ENCODE data around the gene GPS1.

Gene GPS1

DNA sequence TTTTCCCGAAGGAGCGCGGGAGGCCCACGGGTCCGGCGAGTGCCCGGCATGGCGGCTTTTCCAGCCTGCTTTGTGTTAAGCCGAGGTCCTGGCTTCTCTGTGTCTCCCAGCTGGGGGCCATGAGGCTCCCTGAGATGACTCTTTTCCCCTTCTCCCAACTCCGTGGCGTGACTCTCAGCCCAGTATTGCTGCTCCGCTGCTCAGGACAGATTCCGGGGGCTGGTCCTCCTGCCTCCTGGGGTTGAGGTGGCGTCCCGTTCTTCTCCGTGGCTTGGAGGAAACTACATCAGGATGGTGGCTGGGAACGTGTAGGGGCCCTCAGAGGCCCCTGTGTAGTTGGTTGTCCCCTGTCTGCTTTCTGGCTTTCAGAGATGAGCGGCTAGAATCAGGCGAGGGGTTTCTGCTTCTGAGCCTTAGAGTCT, 951 bp downstream of the GPS1 start:
- no peak for DNase-seq (ENCODE audit: low read depth)
- TF ChIP-seq, protein P1, sequence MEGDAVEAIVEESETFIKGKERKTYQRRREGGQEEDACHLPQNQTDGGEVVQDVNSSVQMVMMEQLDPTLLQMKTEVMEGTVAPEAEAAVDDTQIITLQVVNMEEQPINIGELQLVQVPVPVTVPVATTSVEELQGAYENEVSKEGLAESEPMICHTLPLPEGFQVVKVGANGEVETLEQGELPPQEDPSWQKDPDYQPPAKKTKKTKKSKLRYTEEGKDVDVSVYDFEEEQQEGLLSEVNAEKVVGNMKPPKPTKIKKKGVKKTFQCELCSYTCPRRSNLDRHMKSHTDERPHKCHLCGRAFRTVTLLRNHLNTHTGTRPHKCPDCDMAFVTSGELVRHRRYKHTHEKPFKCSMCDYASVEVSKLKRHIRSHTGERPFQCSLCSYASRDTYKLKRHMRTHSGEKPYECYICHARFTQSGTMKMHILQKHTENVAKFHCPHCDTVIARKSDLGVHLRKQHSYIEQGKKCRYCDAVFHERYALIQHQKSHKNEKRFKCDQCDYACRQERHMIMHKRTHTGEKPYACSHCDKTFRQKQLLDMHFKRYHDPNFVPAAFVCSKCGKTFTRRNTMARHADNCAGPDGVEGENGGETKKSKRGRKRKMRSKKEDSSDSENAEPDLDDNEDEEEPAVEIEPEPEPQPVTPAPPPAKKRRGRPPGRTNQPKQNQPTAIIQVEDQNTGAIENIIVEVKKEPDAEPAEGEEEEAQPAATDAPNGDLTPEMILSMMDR (IDR thresholded peaks at IDR 0.05; ENCODE audit: low read length, missing control alignments) = no peak
- H3K4me3 ChIP-seq (replicated peaks; ENCODE audit: low read depth, low read length) = peak overlapping the region; percentile 77

DNA sequence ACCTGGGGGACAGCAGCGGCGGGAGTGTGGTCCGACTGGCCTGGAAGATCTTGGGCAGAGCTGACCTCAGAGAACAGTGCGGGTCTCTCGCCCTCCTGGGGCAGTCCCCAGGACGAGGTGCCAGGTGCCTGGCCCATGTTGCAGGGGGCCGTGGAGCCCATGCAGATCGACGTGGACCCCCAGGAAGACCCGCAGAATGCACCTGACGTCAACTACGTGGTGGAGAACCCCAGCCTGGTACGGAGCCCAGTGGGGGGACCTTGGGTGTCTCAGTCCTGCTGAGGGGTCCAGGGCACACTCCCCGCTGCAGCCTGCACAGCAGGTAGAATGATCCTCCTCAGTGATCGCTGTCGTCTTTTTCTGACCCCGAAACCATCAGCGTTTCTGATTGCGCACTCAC, 1.4 kb downstream of the GPS1 start:
- DNase-seq (ENCODE audit: low read depth) = no peak
- TF ChIP-seq, protein P1 (IDR thresholded peaks at IDR 0.05; ENCODE audit: low read length, missing control alignments) = no peak
- peak overlapping the region; percentile 77 for H3K4me3 ChIP-seq (replicated peaks; ENCODE audit: low read depth, low read length)

DNA sequence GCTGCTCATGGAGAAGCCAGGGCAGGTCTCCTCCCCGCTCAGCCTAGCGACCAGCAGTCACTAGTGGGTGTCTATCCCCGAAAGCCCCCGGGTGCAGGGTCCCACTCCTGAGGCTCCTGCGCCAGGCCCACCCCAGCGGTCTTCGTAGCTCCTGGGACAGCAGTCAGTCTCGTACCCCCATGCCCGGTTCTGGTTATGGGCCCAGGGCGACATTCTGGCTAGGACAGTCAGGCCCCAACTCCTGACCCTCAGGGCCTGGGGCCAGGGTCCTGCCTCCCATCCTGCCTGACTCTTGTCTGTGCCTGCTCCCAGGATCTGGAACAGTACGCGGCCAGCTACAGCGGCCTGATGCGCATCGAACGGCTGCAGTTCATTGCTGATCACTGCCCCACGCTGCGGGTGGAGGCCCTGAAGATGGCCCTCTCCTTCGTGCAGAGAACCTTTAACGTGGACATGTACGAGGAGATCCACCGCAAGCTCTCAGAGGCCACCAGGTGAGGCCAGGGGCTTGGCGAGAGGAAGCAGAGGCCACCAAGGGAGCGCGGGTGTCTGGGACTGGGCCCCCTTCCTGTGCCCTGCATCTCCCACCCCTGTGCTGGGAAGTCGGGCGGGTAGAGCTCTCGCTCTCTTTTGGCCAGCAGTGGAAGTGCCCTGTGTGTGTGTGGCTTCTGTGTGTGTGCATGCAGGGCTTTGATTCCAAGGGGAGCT, 2.0 kb downstream of the GPS1 start:
- no peak for DNase-seq (ENCODE audit: low read depth)
- TF ChIP-seq, protein P1 (IDR thresholded peaks at IDR 0.05; ENCODE audit: low read length, missing control alignments) = no peak
- H3K4me3 ChIP-seq (replicated peaks; ENCODE audit: low read depth, low read length) = no peak overlapping the region

DNA sequence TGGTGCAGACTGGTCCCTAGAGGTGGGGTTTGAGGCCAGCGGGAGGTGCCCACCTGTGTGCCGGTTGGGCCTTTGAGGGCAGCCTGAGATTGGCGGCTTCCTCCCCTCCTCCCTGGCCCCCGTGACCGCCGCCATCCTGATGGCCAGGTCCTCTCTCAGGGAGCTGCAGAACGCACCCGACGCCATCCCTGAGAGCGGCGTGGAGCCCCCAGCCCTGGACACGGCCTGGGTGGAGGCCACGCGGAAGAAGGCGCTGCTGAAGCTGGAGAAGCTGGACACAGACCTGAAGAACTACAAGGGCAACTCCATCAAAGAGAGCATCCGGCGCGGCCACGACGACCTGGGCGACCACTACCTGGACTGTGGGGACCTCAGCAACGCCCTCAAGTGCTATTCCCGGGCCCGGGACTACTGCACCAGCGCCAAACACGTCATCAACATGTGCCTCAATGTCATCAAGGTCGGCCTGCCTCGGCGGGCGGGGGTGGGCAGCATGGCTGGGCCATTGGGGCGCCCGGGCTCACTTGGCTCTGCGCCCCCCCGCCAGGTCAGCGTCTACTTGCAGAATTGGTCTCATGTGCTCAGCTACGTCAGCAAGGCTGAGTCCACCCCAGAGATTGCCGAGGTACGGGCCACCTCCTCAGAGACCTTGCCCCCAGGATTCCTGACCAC, 2.8 kb downstream of the GPS1 start:
- DNase-seq (ENCODE audit: low read depth) = no peak

DNA sequence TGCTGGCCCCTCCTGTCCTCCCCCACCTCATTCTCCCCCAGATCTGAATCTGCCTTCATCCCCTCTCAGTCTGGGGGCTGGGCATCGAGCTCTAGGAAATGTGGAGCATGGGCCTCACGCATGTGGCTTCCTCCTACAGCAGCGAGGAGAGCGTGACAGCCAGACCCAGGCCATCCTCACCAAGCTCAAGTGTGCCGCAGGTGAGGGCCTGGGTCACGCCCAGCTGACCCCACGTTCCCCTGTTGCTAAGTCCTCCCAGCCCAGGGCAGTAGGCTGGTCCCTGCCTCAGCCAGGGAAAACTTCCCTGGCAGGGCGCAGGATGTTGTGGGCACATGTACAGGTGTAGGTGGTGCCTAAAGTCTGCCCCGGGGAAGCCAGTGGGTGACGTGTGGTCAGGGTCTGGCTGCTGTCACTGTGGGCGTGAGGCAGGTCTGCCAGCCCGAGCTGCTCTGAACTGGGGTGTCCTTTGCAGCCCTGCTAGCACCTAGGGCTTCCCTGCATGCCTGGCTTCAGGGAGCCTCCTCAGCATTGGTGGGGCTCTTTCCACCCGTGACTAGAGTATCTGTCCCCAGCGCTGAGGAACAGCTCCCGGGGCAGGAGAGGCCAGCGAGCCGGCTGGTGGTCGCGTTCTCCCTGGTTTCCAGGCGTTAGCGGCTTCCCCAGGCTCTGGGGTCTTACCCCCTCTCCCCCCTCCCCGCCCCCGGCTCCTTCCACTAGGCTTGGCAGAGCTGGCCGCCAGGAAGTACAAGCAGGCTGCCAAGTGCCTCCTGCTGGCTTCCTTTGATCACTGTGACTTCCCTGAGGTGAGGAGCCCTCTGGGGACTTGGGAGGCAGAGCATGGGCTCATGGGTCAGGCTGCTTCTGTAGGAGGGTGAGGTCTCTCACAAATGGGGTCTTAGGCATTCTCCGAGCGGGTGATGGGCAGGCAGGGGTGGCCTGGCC, 3.6 kb downstream of the GPS1 start:
- DNase-seq (ENCODE audit: low read depth) = no peak
- H3K4me3 ChIP-seq (replicated peaks; ENCODE audit: low read depth, low read length) = no peak overlapping the region
- TF ChIP-seq, protein P1 (IDR thresholded peaks at IDR 0.05; ENCODE audit: low read length, missing control alignments) = no peak

More for the DNA sequence above, 2.8 kb downstream of the GPS1 start:
- H3K4me3 ChIP-seq (replicated peaks; ENCODE audit: low read depth, low read length) = no peak overlapping the region
- TF ChIP-seq, protein P1 (IDR thresholded peaks at IDR 0.05; ENCODE audit: low read length, missing control alignments) = no peak

DNA sequence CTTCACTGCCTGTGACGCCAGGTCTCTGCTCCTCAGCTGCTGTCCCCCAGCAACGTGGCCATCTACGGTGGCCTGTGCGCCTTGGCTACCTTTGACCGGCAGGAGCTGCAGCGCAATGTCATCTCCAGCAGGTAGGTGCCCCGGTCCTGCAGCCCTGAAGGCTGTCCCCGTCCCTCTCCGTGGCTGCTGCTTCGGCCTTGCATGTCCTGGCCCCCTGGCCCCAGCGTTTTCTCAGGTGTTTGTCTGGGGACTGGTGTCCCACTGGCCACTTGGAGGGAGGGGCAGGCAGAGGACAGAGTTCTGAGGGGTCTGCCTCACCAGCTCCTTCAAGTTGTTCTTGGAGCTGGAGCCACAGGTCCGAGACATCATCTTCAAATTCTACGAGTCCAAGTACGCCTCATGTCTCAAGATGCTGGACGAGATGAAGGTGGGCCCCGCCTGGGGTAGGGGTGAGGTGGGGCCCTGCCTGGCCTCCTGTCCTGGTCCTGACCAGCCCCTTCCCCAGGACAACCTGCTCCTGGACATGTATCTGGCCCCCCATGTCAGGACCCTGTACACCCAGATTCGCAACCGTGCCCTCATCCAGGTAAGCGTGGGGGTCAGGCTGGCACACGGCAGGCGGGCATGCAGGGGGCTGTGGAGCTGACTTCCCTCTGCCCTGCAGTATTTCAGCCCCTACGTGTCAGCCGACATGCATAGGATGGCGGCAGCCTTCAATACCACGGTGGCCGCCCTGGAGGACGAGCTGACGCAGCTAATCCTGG, 4.4 kb downstream of the GPS1 start:
- DNase-seq (ENCODE audit: low read depth) = no peak
- no peak overlapping the region for H3K4me3 ChIP-seq (replicated peaks; ENCODE audit: low read depth, low read length)
- TF ChIP-seq, protein P1 (IDR thresholded peaks at IDR 0.05; ENCODE audit: low read length, missing control alignments) = no peak

Measured in fibroblast of pulmonary artery (primary cell).